HG03196 (cell line): ENCODE results near the gene IL1RAPL1.

Experiments
- ATAC-seq: cut with Tn5 transposase; IDR thresholded peaks from one replicate; pipeline ENCODE4 v1.9.1; 2021; ENCODE audit not compliant: unreplicated experiment

IL1RAPL1 gene

DNA sequence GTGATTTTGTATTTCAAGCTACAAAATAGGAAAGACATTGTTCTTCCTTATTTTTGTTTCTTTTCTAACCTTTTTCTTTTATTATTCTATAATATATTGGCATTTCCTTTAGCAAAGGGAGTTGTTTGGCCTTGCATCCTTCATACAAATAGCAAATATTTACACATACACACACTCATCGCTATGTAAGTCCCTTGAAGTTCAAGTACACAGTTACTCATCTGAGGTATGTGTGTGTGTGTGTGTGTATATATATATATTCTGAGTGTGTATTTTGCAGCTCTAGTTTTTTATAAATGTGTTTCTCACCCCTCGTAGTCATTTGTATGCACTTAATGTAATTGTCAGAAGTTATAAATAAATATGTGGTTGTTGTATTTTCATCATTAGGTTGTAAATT lies 903.4 kb downstream of the IL1RAPL1 start:
- no peak for ATAC-seq

DNA sequence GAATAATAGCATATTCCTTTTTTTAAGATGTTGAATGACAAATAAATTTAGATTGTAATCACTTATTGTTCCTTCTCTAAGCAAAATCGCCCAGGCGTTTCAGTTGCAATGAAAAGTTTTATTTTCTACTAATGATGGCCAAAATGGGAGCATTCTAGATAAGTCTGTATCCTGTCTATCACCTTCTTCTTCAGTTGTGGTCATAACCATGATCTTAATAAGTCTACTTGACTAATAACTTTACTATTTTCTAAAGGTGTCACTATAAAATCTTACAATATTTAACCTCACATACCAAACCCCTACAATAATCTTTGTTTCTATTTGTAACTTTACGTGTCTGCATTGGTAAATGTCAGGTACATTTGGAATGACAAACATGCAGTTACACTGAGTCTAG lies 904.4 kb downstream of the IL1RAPL1 start:
- ATAC-seq: no peak

DNA sequence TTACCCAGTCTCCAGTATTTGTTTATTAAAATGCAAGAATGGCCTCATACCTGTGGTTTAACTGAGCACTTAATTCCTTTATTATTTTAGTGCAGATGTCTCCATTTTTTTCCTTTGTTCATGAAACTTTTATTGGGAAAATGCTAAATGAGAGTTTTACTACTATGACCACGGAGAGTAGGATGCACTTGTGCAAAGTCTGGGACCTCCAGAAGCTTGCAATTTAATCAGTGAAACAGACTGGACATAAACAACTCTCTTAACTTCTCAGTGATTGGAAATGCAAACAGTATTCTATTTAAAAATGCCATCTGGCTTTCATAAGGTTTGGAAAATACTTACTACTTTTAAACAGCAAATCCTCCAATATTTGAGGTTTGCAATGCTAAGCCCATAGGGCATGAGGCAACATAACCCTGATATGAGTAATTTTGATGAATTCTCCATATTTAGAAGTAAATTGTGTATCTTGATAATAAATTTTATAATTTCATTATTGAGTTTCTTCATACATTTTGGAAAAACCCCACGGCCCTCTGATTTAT lies 909.5 kb downstream of the IL1RAPL1 start:
- ATAC-seq: no peak

DNA sequence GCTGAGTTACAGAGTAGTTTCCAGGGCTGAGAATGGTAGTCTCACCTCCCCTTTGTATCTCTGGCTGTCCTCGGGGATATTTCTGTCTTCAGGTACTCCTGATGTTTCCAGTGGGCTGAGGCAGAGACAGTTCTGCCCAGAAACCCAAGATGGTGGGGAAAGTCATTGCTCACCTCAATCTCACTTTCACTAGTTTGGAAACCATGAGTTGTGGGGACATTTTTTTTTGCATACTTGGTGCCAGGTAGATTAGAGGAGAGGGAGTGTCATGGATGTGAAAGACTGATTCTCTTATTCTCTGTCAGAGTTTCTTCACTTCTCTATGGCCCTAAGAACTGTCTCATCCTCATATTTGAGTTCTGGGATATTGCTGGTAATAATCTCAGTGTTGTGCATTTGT lies 919.5 kb downstream of the IL1RAPL1 start:
- ATAC-seq: no peak

DNA sequence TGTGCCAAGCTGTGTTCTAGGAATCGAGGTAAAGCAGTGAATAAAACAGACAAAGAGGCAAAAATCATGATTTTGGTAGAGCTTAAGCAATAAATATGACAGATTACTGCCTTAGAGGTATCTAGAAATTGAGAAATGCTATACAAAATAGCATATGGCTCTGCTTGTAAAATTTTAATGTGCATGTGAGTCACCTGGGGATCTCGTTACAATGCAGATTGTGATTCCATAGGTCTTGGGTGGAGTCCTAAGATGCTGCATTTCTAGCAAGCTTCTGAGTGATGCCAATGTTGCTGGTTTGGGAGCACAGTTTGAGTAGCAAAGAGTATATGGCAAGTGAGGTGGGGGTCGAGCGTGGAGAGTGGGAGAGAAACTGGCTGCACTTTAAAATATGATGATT lies 930.9 kb downstream of the IL1RAPL1 start:
- ATAC-seq: no peak

DNA sequence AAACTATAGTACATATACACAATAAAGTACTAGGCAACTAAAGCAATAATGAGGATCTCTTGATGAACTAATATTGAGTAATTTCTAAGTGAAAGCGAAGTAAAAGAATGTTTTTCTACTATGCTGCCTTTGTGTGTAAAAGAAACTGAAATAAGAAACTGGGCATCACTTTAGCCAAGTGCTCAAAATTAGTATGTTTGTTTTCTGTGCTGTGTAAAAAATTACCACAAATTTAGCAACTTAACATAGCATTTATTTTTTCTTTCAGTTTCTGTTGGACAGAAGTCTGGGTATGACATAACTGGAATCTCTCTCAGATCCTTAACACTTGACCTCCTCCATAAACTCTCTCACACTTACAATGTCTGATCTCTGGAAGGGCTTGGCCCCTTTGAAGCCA lies 941.0 kb downstream of the IL1RAPL1 start:
- ATAC-seq: peak; percentile 81

DNA sequence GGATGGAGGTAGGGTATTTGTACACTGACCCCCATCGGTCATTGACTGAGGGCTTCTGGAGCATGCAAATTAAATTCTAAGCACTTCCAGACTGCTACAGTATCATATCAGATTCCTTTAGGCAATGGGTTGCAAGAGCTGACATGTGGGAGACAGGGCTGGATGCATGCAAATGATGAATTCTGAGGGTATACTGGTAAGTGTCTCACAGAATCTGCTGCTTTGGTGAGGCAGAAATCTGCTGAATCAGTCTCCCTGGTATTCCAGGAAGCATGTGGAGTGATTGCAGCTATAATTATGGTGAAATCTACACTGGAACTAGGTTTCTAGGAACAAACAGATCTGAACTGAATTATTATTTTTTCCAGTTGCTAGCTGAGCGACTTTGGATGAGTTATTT lies 943.3 kb downstream of the IL1RAPL1 start:
- ATAC-seq: no peak

DNA sequence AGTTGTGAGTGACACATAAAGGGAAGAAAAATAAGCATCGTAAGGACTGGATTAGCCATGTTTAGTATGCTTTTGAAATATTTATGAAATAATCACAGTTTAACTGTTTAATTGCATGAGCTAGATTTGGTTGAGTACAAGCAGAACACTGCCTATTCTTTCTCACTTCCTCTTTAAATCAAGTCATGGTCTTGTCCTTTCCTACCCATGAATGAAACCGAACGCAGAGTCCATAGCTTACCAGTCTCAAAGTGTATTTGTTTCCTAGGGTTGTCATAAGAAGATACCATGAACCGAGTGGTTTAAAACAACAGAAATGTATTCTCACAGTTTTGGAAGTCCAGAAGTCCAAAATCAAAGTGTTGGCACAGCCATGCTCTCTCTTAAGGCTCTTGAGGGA lies 944.1 kb downstream of the IL1RAPL1 start:
- ATAC-seq: peak; percentile 61

DNA sequence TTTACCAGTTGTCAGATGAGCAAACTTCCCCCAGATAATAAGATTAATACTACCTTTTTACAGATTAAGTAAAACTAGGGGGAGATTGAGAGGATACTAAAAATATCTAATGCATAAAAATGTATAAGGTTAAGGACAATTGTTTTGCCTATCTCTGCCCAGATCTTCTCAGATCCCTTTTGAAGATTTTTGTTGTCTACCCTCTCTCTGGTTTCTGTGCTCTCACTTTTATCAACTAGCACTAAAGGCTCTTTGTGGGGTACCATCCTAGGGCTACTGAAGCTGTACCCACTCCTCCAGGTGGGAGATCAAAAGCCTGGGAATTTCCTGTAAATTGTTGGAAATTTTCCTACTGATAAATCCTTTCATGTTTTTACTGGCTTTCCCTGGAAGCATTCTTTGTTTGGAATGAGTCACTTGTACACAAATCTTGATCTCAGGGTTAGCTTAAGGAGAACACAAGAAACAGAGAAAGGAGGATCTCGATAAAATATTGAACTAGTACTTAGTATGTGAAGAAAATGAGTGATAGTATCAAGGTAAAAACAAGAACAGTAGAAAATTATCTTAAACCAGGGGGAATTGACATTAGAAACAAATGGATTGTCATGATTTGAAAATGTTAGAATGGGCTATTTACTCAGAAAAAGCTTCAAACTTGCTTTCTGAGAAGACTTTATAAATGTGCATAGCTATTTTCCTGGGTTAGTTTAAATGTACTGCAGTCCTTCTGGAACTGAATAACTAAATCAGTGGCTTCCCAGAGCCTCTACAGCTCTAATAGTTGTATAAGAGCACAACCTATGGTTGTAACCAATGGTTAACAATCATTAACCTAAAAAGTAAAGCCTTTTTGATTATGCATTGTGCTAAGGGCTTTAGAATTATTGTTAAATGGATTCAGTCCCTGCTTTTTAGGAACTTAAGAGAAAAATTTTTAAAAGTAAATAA lies 948.2 kb downstream of the IL1RAPL1 start:
- ATAC-seq: no peak

DNA sequence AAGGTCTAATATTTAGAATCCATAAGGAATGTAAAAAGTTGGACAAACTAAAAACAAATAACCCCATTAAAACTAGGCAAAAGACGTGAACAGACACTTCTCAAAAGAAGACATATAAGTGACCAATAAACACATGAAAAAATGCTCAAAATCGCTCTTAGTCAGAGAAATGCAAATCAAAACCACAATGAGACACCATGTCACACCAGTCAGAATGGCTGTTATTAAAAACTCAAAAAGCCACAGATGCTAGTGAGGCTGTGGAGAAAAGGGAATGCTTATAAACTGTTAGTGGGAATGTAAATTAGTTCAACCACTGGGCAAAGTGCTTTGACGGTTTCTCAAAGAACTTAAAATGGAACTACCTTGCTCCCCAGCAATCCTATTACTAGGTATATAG lies 953.8 kb downstream of the IL1RAPL1 start:
- ATAC-seq: no peak

DNA sequence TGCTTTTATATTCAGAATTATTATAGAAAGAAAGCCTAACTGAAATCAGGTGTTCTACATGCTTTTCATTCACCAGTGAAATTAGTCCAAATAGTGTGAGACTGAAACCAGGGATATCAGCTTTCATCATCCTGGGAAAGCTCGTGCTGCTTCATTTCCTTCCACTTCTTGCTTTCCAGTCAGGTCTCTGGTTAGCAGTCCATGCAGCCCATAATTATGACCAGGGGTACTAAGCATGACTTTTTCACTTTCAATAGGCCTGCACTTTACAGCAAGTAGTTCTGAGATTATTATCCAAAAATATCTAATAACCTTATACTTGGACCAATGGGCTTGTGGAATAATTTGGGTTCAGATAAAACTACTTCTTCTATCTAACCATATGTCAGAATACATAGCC lies 954.9 kb downstream of the IL1RAPL1 start:
- no peak for ATAC-seq

DNA sequence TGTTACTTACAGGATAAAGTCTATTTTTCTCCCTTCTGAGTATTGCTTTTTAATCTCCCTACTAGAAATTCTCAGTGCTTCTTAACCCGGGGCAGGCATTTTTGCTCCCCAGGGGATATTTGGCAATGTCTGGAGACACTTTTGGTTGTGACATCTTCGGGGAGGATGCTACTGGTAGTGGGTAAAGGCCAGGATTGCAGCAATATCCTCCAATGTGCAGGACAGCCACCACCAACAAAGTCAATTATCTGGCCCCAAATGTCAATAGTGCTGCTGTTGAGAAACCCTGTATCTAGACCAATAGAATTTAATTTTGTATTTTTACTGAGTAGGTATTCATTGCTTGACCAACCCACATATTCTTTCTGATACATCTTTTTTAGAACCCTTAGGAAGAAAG lies 958.6 kb downstream of the IL1RAPL1 start:
- no peak for ATAC-seq

DNA sequence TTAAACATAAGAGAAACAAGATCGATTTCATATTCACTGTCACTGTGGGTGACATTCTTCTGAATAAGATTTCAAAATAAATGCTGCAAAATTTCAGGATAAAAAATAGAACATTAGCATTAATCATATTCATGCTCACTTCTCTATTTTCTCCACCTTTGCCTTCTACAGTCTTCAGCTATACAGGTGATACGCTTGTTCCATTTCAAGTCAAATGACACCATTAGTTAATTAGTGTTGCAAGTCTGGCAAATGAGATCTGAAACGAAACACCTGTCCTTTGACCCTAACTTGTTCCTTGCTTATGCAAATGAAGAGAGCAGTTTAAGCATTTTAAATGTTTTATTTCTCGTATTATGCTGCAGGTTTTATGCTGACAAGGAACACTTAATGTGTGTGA lies 960.6 kb downstream of the IL1RAPL1 start:
- no peak for ATAC-seq

DNA sequence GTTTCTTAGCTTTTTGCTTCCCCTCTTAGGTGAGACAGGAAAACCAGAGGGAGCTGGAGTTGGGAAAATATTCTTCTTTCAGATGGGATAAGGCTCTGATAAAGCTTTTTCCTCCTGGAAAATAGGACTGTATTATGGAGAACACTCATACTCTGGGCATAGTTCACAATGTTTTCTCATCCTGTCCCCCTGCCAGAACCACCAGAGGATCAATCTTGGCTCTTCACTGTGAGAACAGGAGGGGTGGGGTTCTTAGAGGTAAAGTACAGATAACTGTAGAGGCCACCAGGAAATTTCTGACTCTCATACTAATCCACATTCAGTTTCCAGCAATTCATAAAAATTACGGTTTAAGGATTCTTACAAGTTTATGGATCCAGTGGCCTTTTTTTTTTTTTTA lies 966.3 kb downstream of the IL1RAPL1 start:
- ATAC-seq: no peak

DNA sequence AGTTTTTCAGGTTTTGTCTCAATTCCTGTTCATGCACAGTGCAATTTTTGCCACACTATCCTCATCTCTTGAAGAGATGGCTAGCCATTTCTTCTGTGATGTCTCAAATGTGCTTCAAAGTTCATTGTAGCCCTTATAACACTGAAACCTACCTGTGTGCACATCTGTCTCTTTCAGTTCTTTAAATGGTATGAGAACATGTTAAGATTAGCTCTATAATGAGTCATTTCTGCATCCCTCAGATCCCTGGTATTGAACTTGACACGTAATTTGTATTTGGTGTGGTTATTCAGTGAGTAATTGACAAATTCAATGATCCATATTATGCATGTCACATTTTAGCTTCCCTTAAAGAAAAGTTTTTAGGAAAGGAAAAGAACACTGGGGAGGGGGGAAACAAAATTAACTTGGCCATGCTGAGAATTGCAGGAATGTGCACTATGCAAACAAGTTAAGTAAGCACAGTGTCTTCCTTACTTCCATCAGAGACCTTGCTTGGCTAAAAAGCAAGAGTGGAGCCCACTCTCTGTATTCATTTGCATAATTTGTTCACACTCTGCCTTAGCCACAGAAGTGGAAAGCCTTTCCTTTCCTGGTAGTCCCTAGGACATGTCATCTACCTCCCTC lies 968.3 kb downstream of the IL1RAPL1 start:
- peak; percentile 98 for ATAC-seq

DNA sequence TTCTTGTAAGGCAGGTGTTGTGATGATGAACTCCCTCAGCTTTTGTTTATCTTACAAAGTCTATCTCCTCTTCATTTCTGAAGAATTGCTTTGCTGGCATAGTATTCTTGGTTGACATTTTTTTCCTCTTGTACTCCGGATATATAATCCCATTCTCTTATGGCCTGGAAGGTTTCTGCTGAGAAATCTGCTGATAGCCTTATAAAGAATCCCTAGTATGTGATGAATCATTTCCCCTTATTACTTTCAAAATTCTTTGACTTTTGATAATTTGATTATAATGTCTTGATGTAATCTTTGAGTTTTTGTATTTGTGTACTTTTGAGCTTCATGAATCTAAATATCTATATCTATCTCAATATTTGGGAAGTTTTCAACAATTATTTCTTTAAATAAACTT lies 972.8 kb downstream of the IL1RAPL1 start:
- ATAC-seq: no peak

DNA sequence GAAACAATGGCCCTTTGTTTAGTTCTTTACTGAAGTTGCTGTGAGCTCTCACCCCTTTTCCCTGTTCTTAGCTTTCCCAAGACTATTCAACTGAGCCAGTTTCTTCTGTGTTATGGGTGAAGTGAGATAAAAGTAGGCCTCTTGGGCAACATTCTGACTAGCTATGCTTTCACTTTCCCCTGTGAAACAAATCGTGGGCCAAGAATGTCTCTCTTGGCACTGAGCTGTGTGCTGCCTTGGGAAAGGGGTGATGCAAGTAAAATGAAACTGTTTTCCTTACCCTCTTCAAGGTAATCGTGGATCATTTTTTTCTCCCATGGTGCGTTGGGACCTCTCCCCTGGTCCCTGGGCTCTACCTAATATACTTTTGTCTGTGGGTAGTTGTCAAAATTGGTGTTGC lies 974.2 kb downstream of the IL1RAPL1 start:
- ATAC-seq: no peak

DNA sequence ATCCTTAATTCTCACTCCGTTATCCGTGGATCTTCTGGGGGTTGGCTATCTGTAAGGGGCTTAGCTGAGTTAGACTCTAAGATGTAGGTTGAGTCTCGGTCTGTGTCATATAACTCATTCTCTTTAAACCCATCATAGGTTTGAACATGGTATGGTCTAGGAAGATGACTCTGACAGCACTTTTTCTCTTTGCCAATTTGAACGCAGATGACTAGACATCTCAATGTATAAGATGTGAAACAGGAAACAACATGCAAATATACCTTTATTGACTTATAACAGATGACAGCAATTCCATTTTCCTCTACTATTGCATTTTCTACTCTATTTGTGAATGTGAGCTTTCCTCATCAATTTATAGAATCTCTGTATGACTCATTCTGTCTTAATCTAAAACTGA lies 993.3 kb downstream of the IL1RAPL1 start:
- ATAC-seq: no peak

DNA sequence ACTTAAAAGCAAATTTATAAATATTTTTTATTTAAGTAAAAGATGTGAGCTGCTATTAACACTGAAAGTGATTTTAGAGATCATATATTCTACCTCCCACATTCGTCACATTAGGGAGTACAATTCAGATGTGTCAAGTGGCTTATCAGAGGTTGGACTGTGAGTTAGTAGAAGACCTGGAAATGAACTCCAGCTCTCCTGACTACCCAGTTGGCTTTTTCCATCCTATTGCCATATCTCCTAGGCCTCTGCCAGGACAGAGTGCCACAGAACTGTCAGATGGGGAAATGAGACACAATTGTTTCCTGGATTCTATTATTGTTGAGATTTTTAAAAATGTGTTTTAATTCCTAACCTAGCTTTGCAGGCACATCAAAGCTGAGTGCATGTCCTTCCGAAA lies 994.0 kb downstream of the IL1RAPL1 start:
- ATAC-seq: no peak

DNA sequence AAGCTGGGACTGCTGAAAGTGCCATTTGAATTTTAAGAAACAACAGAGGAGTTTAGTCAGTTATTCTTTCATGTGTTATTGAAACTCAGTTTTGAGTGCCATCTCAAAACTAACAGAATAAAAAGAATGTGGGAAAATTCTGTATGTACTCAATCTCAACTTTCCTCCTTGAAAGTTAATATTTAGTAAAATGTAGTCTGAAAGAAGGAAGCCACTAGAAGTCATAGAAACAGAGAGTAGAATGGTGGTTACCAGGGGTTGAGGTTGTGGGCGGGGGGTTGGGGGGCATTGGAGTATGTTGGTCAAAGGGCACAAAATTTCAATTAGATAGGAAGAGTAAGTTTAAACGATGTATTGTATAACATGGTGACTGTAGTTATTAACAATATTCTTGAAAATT lies 999.9 kb downstream of the IL1RAPL1 start:
- peak; percentile 71 for ATAC-seq

DNA sequence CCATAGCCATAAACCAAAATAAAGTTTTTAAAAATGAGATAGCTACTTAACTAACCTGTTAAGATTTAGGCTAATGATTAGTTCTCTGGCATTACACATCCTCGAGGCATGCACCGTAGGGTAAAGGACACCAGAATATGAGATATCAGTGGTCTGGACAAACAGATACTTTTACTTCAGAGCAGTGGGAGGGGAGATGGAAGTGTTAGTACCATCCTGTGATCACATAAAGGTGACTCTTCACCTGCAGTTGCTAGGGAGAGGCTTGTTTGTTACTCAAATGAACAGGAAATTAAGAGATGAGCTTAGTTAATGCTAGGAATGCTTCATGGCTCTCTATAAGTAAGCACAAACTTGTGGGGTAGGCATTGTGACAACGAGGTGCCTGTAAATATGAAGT lies 1003.7 kb downstream of the IL1RAPL1 start:
- no peak for ATAC-seq

DNA sequence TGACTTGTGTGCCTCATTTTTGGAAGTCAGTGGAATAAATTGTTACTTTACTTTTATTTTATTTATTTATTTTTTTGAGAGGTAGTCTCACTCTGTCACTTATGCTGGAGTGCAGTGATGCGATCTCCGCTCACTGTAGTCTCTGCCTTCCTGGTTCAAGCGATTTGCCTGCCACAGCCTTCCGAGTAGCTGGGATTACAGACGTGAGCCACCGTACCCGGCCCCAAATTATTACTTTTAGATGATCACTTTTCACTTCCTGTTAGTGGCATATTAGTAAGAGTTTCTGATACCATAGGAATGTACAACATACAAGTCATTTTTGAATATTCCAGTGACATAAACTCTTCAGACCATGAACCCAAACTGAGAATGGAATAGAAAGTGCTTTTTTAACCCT lies 1017.1 kb downstream of the IL1RAPL1 start:
- ATAC-seq: no peak
